ENCODE measurements around the gene CAPN5.
A peak's percentile ranks its signal among the peaks of the same experiment; 100 is the strongest.

CAPN5 gene

DNA sequence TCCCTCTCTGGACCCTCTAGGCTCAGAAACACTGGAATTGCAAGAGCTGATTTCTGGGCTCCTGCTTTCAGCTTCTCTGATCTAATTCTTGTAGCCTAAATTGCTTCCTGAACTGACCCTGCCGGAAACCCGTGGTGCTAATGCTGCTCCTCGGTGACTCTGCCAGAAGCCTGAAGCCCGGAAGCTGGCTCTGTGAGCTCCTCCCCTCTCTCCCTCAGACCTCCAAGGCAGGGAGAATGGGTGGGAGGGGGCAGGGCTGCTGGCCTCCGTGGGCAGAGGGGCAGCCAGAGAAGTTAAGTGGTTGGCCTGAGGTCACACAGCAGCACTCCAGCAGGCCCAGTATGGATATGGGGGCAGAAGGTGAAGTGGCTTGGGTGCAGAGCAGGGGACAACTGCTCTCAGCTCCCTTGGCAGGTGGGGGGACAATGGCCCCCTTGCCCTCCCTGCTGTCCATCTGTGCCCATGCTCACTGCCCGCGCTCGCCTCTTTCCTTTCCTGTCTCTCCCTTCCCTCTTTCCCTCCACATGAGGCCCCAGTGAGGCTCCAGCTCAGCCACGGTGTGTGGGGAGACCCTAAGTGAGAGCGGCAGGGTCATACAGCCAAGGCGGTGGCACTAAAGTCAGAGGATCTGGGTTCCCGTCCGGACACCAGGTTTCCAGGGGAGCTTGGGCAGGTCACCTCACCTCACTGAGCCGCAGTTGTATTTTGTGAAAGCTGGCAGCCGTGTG is 16.2 kb downstream of the CAPN5 start:
- no peak for FAIRE-seq
- DNase-seq (ENCODE audit: low spot score): no peak

DNA sequence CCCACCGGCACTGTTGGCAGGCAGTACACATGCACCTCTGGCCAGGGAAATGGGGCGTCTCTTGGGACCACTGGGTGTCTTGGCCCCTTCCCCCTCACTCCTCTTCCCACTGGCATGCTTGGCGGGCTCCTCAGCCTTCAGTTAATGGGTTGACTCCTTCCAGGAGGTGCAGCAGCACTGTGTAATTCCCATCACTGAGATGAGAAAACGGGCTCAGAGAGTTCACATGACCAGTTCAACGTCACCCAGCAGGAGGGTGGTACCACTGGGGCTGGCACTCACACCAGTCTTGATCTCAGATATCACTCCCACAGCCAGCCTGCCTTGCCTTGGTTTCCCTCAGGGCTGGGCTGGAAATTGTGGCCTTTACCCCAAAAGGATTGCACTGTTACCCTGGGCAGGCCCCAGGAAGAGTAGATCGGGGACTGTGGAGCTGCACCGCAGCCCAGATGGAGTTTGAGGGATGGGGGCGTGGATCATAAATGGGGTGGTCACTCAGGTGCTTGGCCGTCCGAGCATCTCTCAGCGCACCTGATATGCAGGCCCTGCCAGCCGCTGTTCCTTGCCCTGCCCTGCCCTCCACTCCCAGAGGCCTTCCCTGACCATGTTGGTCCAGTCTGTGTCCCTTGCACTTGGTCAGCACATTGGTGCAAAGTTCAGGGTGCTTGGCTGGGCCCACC is 16.9 kb downstream of the CAPN5 start:
- FAIRE-seq (no peak), DNase-seq (ENCODE audit: low spot score) (no peak)

DNA sequence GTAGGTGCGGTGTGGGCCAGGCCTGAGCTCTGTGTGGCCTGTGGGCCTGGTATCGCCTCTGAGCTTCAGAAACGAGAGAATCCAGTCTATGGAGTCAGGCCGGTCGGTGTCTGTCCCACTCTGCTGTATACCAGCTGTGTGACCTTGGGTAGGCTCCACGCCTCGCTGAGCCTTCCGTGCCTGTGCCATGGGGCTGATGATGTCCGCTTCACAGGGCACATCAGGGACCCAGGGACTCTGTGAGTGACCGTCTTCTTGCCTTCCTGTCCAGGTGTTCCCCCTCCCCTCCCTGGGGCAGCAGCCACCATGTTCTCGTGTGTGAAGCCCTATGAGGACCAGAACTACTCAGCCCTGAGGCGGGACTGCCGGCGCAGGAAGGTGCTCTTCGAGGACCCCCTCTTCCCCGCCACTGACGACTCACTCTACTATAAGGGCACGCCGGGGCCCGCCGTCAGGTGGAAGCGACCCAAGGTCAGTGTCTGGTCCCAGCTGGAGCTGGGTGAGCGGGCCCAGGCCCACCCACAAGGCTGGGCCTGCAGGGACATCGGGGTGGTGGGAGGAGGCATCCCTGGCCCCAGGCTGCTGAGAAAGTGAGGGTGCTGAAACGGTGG is 17.9 kb downstream of the CAPN5 start:
- DNase-seq (ENCODE audit: low spot score) (no peak), FAIRE-seq (no peak)

DNA sequence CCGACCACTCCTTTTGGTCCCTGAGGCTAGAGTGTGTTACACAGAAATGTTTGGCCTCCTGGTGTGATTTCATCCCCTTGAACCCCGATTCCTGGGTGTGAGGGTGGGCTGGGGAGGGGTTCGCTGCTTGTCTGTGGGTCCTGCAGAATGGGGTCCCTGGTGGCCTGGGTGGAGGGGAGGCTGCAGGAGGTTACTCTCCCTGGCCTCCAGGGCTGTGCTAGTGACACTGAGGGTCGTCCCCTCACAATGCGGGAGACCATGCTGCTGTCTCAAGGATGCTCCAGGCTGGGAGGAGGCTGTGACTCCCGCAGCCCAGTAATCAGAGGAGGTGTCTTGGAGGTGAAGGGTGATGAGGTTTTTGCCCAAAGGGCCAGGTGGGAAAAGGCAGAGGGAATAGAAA is 18.9 kb downstream of the CAPN5 start:
- DNase-seq (ENCODE audit: low spot score): no peak
- no peak for FAIRE-seq

DNA sequence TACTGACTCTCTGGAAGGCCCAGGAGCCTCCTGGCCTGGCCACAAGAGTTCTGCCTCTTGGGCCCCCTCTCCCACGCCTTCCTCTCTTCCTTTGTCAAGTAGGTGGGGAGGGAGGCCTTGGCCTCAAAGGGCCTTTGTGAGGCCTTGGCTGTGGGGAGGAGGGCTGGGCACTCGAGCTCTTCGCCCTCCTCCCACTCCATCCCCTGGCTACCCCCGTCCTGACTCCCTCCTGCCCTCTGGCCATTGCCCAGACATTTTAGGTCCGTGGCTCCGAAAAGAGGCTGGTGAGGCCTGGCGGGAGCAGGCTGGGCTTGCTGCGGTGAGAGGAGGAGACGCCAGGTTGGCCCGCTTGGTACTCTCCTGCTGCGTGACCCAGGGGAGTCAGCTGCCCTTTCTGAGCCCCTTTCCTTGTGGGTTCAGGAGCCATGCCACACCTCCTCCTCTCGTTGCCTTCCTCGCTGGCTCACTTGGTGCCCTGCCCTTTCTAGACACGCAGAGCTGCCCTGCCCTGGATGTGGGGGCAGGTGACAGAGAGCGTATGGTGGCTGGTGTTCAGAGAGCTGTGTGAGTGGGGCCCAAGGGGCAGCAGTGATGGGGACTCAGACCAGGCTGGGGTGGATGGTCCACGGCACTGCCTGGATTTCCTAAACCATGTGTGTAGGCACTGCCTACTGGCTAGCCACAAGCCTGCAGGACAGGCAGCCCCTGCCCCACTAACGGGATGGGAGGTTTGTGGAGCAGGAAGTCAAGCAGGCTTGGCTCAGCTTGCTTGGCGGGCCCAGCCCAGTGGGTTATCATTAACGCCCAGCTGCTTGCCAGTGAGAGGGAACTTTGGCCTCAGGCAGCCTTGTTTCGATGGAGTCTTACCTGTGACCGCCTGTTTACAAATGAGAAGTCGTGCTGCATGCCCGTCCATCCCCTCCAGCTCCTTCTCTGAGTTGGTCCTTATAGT is 20.0 kb downstream of the CAPN5 start:
- no peak for FAIRE-seq
- no peak for DNase-seq (ENCODE audit: low spot score)

DNA sequence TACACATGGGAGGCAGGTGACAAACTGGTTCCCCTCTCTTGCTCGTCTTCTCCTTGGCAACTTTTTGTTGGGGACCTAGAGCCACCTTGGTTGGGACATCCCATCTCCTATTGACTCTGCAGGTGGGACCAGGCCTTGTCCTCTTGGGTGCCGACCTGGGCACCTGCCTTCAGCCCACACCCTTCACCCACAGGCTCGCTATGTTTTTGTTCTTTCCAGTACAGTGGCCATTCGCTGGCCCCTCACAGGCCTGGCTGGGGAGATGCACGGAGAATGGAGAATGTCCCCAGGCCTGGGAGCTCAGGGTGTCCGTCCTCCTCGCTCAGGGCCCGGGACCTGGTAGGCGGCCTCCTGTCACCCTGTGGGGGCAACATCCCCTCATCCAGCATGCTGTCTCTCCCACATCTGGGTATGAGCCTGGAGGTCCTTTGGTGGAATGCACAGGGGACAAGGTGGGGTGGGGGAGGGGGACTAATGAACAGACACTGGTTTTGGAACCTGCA is 21.0 kb downstream of the CAPN5 start:
- FAIRE-seq (no peak), DNase-seq (ENCODE audit: low spot score) (no peak)

DNA sequence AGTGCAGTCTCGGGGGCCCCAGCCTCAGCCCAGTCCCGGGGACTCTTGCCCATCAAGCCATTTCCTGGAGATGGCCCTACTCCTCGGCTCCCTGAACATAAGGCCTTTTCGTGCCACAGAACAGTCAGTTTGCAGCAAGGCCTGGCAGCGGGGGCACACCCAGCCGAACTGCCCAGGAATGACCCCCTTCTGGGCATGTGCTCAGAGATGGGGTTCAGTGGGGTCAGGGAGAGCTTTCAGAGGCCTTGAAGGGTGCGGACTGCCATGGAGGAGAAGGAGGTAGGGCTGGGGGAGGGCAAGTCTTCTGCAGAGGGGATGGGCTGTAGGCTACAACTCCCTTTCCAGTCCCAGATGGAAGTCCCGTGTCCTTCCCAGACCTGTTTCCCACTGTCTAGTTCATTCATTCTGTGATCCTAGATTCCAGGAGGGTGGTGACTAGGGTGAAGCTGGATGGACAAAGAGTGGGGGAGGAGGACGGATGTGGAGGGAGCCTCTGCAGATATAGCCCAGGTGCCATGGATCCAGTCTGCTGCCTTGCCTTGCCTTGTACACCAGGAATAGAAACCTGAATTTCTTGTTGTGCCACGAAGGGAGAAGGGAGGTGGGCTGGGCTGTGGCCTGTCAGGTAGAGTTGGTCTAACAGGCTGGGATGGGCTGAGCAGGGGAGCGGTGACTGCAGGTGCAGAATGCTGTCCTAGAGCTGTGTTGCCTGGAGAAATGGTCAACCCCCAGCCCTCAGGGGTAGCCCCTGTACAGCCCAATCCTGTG is 21.6 kb downstream of the CAPN5 start:
- DNase-seq (ENCODE audit: low spot score) (no peak), FAIRE-seq (no peak)

DNA sequence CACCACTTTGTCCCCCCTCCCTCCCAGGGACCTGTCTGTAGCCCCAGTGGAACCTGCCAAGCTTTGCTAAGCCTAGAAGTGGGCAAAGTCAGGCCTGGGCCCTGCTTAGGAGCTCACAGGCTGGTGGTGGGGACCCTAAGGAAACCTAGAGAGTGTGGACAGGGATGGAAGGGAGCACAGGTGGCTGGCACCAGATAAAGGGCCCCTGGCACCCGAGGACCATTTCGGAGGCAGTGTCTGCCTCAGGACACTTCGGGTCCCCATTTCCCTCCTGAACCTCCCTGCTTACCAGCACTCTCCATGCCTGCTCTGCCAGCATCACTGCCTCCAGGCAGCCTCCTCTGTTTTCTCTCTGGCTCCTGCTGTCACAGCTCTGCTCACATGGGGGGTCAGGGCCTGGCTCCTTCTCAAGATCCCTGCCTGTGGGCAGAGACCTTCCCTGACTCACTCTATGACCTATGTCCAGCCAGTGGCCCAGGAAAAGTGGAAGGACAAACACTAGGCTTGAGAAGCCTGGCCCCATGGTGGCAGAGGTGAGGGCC is 22.3 kb downstream of the CAPN5 start:
- DNase-seq (ENCODE audit: low spot score) (no peak), FAIRE-seq (no peak)

DNA sequence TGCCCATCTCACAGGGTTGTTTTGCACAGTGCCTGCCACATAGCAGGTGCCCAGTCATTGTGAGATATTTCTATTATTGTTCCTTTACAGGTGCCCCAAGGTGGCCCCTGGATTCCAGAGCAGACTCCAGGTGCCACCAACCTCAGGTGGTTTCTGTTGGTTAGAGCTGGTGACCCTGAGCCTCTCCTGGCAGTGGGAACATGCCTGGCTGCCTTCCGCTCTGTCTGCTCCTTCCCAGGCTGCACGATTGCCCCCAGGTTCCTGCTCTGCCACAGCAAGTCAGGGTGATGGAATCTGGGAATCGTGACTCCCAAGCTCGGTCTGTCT is 23.2 kb downstream of the CAPN5 start:
- no peak for DNase-seq (ENCODE audit: low spot score)
- no peak for FAIRE-seq

DNA sequence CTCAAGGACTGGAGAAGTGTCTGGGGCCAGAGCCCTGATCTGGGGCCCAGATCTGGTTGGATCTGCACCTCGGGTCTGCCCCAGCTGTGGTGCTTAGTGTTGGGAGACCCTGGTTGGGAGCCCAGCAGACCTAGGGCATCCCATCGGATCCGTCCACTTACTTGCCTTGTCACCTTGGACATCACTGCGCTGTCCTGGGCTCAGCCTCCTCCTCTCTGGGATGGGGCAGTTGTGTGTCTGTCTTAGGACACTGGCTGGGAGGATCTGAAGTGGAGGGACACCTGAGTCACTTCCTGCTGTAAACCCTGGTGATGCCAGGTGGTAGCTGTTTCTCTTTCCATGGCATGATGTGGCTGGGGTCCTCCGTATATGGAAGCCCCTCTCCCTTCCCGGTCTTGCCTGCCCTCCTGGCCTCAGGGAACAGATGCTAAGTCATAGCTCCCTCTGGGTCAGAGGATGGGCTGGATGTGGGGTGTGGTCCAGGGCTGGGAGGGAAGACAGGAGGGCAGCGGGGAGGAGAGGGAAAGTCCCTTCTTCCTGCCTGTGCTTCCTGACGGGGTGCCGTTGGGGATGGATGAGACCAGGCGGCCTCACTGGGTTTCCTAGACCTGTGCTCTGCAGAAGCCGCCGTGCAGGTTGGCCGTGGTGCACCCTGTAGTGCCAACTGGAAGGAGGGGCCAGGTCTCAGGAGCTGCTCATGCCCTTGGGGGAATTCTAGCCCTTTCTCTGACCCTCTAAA is 23.8 kb downstream of the CAPN5 start:
- no peak for DNase-seq (ENCODE audit: low spot score)
- no peak for FAIRE-seq

DNA sequence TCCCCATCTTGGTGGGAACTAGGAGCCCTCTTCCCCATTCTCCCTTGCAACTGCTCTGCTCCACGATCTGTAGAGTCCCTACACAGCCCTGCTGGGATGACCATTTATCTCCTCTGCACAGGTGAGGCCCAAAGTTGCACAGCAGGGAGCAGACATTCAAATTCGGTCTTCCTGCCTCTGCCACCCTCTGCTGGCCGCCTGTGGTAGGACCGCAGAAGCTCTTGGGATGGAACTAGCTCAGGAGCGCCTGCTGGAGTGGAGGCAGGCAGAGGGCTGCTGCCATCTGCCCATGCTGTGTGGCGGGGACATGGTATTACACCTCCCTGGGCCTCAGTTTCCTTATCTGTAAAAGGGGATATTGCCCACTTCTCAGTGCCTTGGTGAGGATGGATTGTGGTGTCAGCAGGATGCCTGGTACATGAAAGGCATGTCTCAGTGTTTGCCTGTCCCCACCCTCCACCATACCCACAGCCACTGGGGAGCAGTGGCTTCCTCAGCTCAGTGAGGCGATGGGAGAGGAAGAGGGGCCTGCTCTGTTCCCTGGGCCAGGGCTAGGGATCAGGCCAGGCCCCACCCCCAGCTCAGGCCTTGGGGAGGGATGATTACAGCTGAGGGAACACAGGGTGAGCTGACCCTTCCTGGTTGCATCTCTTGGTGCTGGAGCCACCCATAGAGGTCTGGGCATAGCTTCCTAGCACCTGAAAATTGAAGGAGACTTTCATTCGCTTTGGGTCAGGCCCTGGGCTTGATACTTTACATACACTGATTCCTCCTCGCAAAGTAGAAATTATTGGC is 24.6 kb downstream of the CAPN5 start:
- no peak for FAIRE-seq
- peak; percentile 50 for DNase-seq (ENCODE audit: low spot score)

DNA sequence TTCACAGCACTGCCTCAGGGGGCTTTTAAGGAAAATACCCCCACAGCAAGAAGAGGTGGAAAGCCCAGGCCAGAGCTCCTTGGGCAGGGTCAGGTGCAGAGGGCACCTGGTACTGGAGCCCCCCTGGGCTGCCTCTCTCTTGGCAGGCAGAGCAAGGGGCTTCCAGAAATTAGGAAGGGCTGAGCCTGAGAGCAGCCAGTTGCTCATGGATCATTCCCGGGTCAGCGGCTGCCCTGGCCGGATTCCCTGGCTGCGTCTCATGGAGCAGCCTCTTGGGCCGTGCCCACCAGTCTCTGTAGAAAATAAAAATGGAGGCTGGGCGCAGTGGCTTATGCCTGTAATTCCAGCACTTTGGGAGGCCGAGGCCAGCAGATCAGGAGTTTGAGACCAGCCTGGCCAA is 25.6 kb downstream of the CAPN5 start:
- FAIRE-seq: no peak
- DNase-seq (ENCODE audit: low spot score): no peak

DNA sequence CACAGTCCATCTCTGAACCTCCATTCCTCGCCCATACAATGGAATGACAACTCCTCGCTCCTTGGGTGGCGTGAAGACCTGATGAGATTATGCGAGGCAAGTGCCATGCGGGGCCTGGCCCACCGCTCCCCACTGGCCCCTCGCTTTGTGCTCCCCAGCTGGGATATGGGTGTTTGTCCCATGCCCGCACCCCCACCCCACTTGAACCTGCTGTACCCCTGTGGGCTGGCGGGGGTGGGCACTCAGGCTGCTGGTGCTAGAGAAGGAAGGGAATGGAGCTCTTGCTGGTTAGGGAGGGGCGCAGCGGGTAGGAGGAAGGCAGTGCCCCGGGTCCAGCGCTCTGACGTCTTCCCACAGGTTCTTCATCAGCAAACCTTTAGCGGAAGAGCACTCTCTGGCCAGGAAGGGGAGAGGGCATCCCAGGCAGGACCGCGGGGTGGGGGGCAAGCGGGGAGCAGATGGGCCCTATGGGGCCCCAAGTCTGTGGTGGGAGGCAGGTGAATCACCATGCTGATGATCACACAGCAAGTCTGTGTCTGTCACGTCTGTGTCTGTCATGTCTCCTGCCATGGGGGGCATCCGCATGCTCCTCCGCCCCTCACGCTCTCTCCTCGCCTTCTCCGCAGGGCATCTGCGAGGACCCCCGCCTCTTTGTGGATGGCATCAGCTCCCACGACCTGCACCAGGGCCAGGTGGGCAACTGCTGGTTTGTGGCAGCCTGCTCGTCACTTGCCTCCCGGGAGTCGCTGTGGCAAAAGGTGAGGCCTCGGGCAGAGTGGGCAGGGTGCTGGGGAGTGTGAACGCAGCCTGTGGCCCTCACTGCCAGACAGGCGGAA is 26.5 kb downstream of the CAPN5 start:
- FAIRE-seq (no peak), DNase-seq (ENCODE audit: low spot score) (no peak)

DNA sequence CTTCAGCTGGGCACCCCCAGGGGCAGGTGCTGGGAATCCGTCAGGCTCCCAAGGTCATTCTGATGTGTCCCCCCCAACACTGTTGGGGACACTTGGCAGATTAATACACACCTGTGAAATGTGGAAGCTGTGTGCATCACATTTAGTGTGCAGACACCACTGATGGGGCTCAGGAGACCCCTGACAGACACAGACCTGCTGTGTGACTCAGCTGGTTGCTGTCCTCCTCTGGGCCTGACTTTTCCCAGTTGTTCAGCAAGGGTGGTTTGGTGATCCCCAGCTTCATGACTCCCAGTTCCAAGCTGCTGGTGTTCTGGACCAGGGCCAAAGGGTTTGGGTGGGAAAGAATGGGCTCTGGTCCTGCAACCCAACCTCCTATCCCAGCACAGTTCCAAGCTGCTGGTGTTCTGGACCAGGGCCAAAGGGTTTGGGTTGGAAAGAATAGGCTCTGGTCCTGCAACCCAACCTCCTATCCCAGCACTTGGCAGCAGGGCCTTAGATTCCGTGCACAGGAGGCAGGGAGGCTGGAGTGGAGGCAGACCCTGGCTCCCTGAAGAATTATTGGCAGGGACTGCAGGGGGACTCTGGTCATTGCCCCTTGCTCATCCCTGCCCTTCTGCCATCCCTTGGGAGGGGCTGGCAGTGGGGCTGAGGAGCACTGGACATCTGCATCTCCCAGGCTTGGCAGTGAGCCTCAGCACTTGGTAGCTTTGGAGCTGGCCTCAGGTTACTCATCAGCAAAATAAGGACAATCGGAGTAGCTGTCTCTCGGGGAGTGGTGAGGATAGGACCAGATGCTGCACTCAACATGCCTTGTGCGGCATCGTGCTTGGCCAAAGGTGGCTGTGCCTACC is 27.4 kb downstream of the CAPN5 start:
- DNase-seq (ENCODE audit: low spot score): no peak
- FAIRE-seq: no peak

DNA sequence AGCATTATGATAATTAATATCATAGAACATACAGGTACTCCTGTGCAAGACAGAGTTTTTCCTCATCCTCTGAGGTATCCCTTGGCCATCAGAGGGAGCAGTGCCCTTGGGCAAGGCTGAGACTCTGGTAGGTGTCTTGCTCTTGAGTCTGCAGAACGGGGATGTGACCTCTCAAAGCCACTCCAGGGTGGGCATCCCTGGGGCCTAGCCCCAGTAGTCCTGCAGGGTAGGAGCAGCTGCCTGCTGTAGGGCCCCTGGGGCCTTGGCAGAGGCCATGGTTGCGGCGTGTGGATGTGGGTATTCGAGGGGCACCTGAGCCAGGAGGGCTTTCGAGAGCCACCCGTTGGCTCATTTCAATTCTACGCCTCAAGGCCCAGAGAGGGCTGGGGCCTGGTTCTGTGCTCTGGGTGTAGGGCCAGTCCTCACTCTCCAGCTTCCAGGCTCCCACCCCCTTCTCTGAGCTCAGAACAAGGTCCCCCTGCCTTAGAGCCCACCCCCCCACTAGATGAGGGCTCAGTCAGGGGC is 28.1 kb downstream of the CAPN5 start:
- no peak for FAIRE-seq
- no peak for DNase-seq (ENCODE audit: low spot score)

DNA sequence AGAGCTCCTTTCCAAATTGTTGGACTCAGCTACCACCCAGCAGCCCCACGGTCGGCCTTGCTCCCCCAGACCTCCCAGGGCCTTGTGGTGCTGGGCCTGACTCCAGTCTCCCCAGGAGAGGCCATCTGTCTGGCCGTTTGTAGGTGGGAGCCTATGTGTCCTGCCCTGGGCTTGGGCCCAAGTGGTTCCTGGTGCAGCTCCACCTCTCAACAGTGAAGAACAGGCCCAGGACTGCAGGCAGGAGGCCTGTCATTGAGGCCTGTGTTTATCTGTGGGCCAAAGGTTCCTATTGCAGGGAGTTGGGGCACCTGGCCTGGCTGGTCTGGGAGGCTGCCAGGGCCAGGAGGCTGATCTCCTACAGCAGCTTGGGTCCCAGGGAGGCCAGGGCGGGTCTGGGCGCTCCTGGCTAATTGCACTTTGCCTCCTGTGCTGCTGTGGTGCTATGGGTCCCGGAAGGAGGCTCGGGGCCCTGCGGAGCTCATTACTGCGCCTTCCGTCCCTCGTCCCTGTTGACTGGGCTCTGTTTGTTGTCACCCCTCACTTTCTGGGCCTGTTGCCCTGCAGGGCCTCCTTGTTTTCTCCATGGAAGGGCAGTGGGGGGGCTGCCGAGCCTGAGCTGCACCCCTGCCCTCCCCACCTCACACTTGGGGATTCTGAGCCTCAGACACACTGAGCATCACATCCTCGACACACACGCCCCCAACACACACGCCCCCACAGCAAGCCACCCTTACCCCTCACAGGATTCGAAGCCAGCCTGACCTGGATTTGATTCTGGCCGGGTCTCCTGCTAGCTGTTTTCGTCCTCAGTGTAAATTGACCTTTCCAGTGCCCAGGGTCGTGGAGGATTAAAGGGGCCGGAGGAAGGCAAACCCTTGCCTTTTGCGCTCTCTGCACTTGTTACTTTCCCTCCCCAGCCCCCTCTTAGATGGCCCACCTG is 29.1 kb downstream of the CAPN5 start:
- FAIRE-seq (no peak), DNase-seq (ENCODE audit: low spot score) (no peak)

All from RCC 7860 (cell line).